ENCODE data around the gene ATE1.

- no peak for TF ChIP-seq CTCF (IDR thresholded peaks at IDR 0.05)
- no peak for TF ChIP-seq POLR2A (IDR thresholded peaks at IDR 0.05)
Measured at GRCh38 chr10:121700416-121700815, 227.4 kb downstream of the ATE1 start.

All from uterus (tissue), 2 donors.